Measurements from ENCODE around the gene FGFR3.
A peak's percentile ranks its signal among the peaks of the same experiment; 100 is the strongest.

FGFR3 gene

DNA sequence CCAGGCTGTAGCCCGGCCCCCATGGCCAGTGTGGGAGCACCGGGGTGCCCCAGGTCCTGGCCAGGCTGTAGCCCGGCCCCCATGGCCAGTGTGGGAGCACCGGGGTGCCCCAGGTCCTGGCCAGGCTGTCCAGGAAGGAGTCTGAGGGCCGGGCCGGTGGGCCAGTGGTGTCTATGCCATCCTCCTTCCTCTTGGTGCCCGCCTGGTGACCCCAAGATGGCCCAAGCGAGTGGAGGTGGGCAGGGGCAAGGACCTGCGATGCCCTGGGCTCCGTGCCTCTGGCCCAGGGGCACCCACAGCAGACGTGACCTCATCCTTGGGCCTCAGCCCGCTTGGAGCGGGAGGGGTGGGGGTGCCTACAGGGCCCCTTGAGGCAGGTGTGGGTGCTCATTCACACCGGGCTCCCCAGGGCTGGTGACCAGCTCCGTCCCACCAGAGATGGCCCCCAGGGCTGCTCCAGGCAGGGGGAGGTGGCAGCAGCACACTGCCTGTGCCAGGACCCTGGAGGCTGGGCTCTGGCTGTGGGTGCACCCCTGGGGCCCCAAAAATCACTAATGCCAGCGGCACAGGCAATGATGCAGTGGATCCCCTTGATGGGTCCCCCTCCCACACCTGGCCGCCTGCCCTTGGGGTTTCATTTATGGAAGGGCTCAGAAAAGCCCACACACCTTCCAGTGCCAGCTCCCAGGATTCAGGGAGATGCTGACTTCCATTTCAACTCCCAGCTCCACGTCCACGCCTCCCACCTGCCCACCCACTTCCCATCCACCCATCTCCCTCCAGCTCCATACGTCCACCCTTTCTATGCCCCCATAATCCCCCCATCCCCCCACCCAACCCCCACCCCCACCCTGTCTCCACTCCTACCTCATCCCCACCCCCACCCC is 36.0 kb upstream of the FGFR3 start:
- DNase-seq, result no peak

DNA sequence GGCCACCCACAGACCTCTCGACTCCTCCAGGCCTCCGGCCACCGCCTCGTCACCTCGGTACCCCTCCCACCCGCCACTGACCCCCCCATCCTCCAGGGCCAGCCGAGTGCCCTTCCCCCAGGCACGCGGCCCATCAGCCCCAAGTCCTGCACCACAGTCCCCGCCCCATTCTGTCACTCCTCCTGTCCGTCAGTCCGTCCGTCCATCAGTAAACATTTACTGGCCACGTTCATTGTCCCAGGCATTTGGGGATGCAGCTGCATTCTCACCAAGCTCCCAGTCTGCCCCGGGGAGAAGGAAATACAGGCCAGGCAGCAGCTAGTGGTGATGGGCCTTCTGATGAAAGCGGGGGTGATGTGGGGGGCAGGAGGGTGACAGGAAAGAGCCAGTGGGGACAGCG is 35.3 kb upstream of the FGFR3 start:
- DNase-seq, result no peak

DNA sequence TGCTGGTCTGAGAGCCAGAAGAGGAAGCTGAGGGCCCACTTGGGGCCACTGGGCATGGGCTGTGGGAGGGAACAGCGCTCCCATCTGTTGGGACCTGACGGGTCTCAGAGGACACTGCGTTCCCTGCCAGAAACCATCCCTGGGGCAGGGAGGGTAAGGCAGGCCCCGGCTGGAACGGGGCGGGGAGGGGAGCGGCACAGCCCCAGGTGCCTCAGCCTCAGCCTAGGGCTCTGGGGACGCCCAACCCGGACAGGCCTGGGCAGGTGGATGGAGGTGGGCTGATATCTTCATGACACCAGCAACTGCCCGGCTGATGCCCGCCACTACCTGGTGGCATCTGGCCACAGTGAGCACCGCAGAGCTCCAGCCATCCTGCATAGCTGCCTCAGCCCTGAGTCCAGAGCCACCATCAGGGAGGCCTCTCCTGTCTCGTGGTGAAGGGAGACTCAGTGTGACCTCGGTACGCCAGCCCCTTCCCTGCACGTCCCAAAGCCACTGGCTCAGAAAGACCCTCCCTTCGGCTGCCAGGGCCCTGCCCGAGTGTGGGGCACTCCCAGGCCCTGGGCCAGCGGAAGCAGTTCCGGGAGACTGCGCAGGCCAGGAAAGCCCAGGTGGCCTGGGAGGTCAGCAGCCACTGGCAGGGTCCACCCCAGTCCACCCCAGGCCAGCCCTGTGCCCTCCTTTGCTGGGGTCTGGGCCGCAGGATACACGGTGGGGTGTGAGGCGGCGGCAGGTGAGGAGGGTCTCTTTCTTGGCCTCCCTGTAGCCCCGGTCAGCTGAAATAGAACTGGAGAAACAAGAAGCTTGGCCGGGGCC is 34.6 kb upstream of the FGFR3 start:
- no peak for DNase-seq

DNA sequence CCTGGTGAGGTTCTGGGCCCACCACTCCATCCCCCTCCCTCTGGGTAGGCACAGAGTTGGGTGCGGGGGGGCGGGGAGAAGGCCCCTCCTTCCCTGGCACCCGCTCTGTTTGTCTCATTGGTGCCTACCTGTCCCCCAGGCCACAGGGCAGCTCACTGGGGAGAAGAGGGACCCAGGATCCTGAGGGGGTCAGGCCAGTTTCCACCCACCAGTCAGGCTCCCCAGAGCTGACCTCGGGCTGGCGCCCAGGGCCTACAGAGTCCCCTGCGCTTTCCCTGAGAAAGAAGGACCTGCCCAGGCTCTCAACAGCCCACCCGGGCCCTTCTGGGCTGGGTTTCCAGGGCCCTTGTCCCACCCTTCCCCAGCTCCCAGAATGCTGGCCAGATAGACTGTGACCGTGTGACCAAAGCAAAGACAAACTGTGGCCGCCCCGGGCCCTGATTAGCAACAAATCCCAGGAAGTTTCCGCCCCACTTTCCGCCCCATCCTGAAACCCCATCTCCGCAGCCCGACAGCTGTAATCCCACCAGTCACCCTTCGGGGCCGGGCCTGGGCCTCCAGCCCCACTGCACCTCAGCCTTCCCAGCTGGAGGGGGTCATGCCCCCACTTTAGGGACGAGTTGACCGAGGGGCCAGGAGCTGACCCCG is 33.8 kb upstream of the FGFR3 start:
- DNase-seq, result no peak

DNA sequence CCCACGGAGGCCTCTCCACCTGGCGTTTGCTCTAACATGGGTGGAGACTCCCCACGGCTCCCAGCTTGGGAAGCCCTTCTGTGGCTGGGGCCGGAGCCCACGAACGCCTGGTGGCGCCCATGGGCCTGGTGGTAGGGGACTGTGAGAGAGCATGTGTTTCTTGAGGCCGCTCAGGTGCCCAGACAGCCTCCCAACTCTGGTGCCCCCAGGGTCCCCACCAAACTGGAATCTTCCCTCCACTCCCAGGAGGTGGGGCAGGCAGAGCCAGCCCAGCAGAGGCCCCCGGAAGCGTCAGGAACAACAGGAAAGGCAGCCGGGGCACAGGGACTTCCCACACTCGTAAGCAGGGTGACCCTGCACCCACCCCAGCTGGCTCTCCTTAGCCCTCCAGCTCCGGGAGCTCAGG is 33.3 kb upstream of the FGFR3 start:
- no peak for DNase-seq

DNA sequence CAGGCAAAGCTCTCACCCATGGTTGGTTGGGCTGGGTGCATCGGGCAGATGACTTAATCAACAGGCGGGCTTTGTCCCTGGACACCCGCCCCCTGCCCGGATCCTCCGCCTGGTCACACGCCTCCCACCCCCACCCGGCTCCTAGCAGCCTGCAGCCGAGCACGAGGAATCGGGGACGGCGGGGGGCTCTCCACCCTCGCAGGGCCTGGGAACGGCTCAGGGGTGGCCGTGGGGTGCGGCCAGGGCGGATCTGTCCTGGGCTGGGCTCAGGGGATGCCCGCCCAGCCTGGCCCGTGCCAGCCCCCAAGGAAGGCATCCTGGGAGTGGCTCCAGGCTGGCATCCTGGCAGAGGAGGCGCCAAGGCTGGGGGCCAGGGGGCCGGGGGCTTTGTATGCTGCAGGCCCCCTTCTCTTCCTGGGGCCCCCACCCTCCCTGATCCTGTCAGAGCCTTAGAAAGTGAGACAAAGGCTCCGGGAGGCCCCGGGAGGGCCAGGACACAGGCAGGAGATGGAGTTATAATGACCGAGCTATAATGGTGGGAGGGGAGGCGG is 32.5 kb upstream of the FGFR3 start:
- DNase-seq, result no peak

DNA sequence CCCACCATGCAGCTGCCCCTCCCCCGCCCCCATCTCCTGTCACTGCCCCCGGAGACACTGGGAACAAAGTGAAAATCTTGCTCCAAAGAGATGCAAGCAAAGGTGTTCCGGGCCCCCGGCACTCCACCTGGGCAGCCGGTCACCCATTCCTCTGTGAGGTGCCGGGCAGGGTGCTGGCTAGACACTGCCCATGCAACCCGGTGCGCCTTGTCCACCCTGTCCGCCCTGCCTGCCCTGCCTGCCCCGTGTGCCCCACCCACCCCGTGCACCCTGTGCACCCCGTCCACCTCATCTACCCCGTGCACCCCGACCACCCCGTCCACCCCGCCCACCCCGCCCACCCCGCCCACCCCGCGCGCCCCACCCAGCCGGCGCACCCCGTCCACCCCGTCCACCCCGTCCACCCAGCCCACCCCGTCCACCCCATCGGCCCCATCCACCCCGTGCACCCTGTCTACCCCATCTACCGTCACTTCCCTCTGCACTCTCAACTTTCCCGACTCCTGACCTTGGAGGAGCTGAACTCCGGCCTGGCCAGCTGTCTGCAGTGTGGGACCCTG is 31.9 kb upstream of the FGFR3 start:
- DNase-seq, result no peak

DNA sequence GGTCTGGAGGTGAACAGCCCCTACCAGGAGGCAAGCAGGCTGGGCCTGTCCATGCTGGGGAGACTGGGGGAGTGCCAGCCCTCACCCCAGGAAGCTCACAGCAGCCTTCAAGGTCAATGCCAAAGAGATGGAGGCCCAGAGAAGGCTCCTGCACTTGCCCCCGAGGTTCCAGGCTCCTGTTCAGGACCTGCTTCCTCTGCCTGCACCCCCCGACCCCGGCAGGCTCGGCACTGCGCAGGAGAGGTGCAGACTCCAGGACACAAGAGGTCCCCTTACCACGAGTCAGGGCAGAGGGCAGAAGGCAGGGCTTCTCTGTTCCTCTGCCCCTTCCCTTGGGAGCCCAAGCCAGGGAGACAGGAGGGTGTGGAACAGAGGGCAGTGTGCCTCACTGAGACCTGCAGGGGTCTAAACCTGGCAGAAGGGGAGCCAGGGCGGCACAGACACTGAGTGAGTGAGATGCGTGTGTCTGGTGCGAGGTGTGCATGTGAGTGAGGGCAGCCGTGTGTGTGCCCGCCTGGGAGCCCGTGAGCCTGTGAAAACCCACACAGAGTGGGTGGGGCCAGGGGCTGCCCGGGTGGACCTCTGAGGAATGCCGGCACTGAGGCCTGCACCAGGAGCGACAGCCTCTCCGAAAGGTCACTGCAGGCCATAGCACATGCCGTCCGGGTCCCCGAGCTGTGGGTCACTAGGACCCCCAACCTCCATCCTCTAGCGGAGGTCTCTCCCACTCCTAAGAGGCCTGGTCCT is 30.7 kb upstream of the FGFR3 start:
- no peak for DNase-seq

DNA sequence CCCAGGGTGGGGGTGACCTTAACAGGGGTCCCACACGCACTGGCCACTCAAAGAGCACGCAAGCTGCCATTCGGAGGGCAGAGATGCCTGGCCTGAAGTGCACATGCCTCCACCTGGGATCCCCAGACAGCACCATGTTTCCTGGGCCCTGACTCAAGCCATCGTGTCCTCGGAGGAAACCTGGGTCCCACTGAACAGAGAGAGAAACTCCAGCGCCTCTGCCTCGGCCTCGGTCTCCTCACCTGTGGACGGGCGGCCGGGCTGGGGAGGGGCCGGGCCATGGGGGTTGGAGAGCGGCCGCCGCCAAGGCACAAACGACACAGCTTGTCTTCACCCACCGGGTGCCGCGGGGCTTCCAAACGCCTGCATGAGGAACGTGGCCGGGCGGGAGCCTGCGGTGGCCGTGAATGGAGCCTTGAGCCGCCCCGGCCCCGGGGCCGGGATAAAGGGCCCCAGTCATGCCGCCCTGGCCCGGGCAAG is 30.0 kb upstream of the FGFR3 start:
- no peak for DNase-seq

DNA sequence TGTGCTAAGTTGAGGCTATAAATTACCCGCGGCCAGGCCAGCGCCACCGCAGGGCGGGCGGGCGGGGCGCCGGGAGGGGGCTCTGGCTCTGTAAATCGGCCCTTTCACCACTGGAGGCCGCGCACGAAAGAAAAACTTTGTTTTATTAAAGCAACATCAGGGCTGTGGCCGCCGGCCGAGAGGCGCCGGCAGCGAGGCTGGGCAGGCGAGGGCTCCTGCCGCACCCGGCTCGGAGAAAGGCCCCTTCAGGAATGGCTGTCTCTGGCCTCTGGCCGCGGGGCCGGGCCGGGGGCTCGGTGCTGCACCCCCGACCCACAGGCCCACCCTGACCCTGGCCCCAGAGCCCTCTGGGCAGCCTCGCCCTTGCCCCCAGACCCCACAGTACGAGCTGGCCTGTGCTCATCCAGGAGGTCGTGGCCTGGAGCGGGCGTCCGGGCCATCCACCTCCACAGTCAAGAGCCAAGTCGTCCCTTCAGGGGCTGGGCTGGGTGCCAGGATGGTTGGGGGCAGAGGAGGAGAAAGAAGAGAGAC is 29.5 kb upstream of the FGFR3 start:
- DNase-seq, result no peak

DNA sequence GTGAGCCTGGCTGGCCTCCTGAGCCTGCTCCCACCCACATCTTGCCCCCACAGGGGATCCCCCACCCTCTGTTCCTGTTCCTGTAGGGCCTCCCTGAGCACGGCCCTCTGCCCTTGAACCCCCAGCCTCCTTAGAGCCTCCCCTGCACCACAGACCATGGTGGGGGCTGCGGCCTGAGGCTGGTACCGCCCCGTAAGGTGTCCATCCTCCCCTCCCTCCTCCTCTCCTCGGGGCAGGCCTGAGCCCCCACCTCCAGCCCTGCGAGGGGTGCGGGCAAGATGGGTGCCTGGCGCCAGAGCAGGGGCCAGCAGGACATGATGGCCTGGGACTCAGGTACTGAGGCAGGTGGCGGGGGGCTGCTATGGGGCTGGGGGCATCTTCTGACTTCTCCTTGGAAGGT is 28.4 kb upstream of the FGFR3 start:
- DNase-seq, result no peak

DNA sequence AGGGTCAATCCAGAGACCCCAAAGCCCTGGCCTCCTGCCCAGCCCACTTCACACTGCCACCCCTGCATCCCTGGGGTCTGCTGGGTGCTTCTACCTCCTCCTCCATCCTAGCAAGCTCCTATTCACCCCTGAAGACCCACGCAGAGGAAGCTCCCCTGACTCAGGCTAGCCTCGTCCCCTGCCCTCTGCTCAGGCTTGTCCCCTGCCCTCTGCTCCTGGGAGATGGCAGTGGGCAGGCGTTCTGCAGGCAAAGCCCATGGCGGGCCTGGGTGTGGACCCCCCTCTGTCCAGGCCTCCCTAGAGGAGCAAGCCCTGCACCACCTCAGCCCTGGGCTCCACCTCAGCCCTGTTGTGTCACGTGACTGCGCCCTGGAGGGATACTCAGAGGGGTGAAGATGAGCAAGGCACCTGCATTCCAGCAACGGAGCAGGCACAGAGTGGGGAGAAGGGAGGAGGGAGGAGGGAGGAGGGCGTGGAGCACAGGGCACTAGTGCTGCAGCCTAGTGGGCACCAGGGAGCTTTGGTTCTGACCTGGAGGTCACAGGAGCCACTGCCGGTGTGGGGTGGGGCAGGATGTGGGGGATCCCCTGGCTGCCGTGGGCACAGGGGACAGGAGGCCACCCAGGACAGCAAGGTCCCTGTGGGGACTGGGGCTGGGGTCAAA is 27.6 kb upstream of the FGFR3 start:
- DNase-seq, result no peak

DNA sequence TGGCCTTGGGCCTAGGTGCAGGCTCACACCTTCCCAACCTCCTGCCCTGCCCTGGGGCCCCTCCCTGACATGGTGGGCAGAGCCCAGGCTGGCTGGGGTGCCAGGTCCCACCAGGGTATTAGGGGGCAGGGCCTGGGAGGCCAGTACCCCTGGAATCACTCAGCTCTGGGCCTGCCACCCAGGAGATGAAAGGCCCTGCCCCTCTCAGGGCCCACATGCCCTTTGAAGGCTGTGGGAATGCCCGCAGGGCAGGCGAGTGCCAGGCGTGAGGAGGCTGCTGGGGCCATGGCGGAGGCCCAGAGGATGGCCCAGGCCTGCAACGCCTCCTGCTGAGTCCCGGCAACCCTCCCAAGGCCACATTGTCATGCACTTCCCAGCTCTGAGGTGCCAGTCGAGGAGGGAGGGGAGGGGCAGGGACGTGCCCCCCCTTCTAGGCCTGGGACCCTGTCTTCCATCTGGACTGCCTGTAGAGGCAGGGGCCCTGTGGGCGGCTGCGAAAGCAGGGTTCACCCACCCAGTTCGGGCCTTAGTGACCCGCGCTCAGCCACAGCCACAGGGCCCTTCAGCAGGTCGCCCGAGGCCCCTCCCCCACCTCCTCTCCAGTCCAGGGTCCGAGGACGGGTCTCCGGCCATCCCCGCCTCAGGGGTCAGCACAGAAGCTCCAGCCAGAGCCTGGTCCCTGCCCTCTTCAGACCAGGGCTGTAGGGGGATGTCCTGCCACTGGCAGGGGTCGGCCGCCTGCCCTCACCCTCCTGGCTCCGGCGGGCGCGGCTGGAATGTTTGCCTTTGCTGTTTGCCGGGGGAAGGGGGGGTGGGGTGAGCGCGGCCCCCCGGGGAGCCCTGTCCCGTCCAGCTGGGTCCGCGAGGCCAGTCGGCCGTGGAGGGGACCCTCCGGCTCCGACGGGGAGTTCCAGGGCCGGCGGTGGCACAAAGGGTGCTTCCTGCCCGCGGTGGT is 26.7 kb upstream of the FGFR3 start:
- no peak for DNase-seq

DNA sequence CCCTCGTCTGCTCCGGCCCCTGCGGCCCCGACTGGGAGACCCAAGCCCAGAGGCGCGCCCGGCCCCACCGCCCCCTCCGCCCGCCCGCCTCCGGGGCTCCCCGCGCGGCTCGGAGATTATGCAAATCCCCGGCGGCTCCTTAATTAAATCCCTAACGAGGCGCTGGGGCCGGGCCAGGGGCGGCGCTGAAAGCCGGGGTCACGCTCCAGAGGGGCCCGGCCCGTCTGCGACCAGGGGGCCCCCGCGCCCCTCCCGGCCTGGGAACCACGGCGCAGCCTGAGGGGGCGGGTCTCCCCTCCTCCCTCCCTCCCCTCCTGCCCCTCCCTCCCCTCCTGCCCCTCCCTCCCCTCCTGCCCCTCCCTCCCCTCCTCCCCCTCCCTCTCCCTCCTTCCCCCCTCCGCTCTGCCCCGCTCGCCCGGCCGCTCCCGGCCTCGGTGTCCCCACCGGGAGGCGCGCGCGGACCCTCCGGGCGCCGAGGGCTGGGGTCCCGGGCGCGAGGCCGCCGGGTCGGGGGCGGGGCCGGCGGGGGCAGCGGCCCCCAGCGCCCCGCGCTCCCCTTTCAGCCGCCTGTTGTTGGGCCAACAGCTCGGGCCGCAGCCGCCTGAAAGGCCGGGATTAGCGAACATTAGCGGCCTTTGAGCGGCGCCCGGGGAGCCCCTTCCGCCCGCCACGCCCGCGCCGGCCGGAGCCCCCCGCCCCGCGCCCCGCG is 25.9 kb upstream of the FGFR3 start:
- DNase-seq, result no peak

DNA sequence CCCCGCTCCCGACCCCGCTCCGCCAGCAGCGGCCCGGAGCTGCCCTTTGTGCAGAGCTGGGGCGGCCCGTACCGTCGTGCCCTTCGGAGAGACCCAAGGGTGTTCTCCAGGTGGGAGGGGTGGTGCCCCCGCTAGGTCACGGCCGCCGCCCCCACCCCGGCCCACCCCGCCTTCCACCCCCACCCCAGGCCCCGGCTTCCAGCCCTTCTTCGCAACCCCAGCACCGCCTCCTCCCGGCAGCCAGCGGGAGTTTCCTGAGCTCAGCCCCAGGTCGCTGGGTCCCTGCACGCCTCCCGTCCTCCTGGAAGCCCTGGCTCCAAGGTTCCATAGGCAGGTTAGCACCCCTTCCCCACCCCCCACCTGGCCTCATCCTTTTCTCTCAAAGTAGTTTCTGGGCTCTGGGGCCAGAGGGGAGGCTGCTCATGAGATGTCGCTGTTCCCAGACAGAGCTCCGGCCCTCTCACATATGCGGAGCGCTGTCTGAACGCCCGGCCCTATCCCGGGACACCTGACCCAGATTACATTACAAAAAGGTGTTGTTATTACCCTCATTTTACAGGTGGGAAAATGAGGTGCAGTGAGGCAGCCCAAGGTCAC is 25.2 kb upstream of the FGFR3 start:
- peak; percentile 52 for DNase-seq

DNA sequence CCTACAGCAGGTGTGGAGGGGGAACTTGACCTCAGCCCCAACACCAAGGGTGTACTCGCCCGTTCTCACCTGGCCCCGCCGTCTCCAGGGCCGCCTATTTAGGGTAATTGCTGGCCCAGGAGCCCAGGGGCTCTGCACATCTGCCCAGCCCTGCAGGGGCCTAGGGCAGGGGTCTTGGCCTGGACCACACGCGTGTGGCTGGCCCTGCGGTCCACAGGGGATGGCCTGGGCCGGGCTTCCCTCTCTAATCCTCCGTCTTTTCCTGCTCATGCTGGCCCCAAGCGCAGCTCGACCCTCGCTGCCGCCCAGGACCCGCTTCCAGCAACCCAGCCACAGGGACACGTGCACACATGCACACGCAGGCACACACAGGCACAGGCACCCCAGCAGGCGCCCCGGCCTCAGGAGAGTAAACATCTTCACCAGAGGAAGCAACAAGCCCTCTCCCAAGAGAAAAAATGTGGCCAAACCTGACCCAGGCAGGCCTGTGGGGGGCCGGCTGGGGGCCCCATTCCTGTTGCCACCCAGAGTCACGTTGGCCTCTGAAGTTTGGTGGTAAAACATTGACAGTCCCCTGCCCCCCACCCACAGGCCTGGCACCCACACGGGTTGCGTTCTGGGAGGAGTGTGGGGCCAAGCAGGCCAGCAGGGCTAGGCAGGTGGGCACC is 24.6 kb upstream of the FGFR3 start:
- no peak for DNase-seq

DNA sequence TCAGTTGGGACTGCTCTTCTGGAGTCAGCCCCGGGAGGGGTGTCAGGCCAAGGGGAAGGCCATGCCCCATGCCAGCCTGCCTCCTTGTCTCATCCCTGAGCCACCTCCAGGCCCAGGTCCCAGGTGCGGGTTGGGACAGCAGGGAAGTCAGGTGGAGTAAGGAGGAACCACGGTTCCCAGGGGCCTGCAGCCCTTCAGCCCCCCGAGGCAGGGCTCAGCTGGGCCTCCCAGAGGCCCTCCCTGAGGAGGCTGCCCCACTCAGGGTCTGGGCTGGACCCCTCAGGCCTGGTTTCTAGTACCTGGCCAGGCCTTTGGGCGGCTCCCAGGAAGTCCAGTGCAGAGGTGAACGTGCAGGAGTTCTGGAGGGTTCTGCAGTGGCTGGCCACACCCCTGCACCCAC is 23.4 kb upstream of the FGFR3 start:
- DNase-seq, result no peak

DNA sequence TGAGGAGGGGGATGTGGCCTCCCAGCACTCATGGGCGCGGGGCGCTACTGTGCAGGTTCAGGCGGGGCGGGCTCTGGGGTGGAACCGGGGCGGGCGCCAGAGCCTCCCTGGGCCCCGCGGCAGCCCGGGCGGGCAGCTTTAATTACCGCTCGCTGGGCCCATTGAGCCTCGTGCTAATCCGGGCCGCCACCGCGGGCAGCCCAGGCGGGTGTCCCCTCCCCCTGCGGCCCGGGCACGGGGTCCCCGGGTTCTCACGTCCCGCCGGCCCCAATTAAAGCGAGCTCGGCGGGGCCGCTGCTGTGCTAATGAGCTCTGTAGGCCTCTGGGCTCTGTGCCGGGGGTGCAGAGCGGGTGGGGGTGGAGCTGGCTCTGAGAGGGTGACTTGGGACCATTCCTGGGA is 22.8 kb upstream of the FGFR3 start:
- no peak for DNase-seq

Measured in stimulated activated CD4-positive, alpha-beta T cell treated with anti-CD3 and anti-CD28 coated beads, Interleukin-15, amount 100 ng/mL, for 24 hours (primary cell).